ENCODE results near the gene BCL2L13.

DNA sequence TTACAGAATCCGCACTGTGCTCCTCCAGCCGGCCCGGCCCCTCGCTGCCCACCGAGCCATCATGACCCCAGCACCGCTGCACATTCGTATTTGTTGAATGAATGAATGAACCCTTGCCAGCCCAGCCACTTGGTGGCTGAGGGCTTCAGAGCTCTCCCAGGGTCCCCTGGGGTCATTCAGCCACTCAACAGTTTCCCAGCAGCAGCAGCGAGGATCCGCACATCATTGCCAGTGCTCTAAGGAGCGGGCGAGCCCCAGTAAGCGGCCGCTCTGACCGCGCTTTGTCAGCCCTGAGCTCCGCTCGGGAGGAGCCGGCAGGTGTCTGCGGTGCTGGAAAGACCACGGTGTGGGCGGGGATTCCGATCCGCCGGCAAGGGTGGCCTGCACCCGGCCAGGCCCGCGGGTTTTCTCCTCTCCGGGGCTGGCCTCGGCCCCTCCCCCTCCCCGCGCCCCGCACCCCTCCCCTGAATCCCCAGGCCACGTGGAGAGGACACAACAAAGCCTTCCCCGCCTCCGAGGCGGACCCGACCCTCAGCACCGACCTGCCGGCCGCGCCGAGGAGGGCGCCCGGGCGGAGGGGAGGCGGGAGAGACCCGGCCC lies 135.1 kb downstream of the BCL2L13 start:
- no peak for TF ChIP-seq JUN (CRISPR knock-in tag; IDR thresholded peaks at IDR 0.05)
- TF ChIP-seq, protein P1, sequence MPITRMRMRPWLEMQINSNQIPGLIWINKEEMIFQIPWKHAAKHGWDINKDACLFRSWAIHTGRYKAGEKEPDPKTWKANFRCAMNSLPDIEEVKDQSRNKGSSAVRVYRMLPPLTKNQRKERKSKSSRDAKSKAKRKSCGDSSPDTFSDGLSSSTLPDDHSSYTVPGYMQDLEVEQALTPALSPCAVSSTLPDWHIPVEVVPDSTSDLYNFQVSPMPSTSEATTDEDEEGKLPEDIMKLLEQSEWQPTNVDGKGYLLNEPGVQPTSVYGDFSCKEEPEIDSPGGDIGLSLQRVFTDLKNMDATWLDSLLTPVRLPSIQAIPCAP (CRISPR knock-in tag; IDR thresholded peaks at IDR 0.05) = no peak
